Activated CD4-positive, alpha-beta T cell treated with anti-CD3 and anti-CD28 coated beads for 36 hours (primary cell): ENCODE measurements around the gene KRTAP9-2. TPM values are rescaled to one million over a fixed set of nuclear protein-coding genes. Genes with fewer than 3 reads are reported as not detected.
"Not testable (repeated sequence)": the region's sequence is repeated elsewhere in the genome, so short reads cannot be mapped to it uniquely, and the experiment has no call there.

Source experiments
- ATAC-seq: fragments of 200-7000 bp; cut with Tn5 transposase; one replicate; pipeline ENCODE4 v1.10.0; 2021; ENCODE audit warnings: mild to moderate bottlenecking, moderate library complexity
- CTCF ChIA-PET: fragments of 350-600 bp; sonication (Branson Sonifier 250); formaldehyde crosslinking; loops from one replicate; lab custom pipeline; 2021; ENCODE audit warnings: antibody characterized with exemption; lab: Charles Lee
- POLR2A ChIA-PET: fragments of 350-600 bp; sonication (Branson Sonifier 250); formaldehyde crosslinking; loops from one replicate; lab custom pipeline; 2021; ENCODE audit warnings: antibody characterized with exemption, inconsistent platforms; lab: Charles Lee
- DNase-seq: peaks from one replicate; pipeline ENCODE4 v3.0.0-alpha.2; 2020
- H3K27ac Mint-ChIP-seq: one replicate; pipeline ENCODE4 v1.8.0; 2021; ENCODE audit warnings: mixed read lengths
- H3K27me3 Mint-ChIP-seq: one replicate; pipeline ENCODE4 v1.8.0; 2021; ENCODE audit warnings: mixed read lengths
- H3K36me3 Mint-ChIP-seq: one replicate; pipeline ENCODE4 v1.8.0; 2021; ENCODE audit warnings: low read depth, mixed read lengths
- H3K4me1 Mint-ChIP-seq: one replicate; pipeline ENCODE4 v1.8.0; 2021; ENCODE audit warnings: mixed read lengths
- H3K4me3 Mint-ChIP-seq: one replicate; pipeline ENCODE4 v1.8.0; 2021; ENCODE audit warnings: mild to moderate bottlenecking, moderate library complexity, mixed read lengths
- H3K9me3 Mint-ChIP-seq: one replicate; pipeline ENCODE4 v1.8.0; 2021; ENCODE audit warnings: low read depth, mixed read lengths
- intact Hi-C, 2 experiments: fragments of 100-400 bp; cut with DNase I in 1 of 2; cut with micrococcal nuclease in 1 of 2; formaldehyde crosslinking; loops; one replicate each; pipeline versions ENCODE4 v1.14.2 to v1.15.1; 2022 to 2024; cut with DNase I, micrococcal nuclease
- total RNA-seq, 2 experiments: library from RNA; stranded (reverse); gene quantifications; one replicate each; pipeline ENCODE4 v1.2.3, GENCODE V29; 2021

Gene KRTAP9-2
- total RNA-seq, 2 experiments from 2014 or later, result not detected

DNA sequence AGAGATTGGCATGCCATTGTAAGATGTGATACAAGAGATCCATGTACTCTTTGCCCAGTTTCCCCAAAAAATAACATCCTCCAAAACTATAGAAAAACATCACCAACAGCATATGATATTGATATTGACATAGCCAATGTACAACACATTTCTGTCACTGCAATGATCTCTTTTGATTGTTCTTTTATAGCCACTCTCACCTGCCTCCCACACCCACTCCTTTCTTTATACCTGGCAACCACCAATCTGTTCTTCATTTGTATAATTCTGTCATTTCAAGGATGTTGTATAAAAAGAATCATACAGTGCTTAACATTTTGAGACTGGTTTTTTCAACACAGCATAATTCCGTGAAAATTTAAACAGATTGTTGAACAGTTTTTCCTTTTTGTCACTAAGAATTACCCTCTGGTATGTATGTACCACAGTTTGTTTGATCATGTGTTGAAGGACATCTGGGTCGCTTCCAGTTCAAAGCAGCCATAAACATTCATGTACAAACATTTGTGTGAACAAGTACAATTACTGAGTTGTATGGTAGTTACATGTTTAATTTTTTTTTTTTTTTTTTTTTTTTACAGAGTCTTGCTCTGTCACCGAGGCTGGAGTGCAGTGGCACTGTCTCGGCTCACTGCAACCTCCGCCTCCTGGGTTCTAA is 26.9 kb upstream of the KRTAP9-2 start:
- intact Hi-C loops, result no loop called here
- ChIA-PET CTCF (no interaction called here), POLR2A (no interaction called here)
- Mint-ChIP-seq H3K9me3 (peaks cover 5% of the 10 kb centered on the region), H3K4me1 (no peaks in the 10 kb centered on the region), H3K36me3 (no peaks in the 10 kb centered on the region), H3K27me3 (no peaks in the 10 kb centered on the region), H3K27ac (no peak overlapping the region), H3K4me3 (no peak overlapping the region)
- no peak for DNase-seq
- no peak for ATAC-seq

DNA sequence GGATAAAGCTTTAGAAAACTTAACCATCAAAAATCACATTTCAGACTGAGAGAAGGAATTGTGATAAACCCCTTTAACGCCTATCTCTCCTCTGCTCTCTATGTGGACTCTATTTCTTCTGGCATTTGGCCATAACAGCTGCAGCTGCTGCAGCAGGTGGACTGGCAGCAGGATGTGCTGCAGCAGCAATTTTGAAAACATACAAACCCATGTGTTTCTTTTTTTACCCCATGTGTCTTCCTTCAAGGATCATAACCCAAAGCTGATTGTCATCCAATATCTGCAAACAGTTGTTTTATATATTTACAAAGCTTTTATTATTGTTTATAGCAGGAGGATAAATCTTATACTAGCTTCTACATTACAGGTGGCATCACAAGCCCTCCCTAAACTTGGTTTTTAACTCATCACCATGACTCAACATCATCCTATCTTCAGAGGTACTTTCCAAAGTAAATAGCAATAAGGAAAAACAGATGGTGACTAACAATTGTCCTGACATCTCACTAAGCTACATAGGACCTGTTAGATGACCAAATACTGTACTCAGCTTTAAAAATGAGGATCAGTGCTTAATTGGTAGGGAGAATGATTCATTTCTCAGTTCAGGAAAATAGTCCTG is 14.5 kb upstream of the KRTAP9-2 start:
- intact Hi-C loops, result no loop called here
- POLR2A ChIA-PET, result no interaction called here
- Mint-ChIP-seq H3K9me3 (no peaks in the 10 kb centered on the region), H3K36me3 (no peaks in the 10 kb centered on the region), H3K27ac (no peak overlapping the region), H3K27me3 (peaks cover 7% of the 10 kb centered on the region), H3K4me1 (peaks cover 8% of the 10 kb centered on the region), H3K4me3 (no peak overlapping the region)
- ATAC-seq (peak; percentile 57), DNase-seq (no peak)
- CTCF ChIA-PET, result interaction anchor here (0.6 kb wide), 1 partner anchor 396 kb away, joined by 3 read pairs; no protein-coding TSS in a partner anchor

DNA sequence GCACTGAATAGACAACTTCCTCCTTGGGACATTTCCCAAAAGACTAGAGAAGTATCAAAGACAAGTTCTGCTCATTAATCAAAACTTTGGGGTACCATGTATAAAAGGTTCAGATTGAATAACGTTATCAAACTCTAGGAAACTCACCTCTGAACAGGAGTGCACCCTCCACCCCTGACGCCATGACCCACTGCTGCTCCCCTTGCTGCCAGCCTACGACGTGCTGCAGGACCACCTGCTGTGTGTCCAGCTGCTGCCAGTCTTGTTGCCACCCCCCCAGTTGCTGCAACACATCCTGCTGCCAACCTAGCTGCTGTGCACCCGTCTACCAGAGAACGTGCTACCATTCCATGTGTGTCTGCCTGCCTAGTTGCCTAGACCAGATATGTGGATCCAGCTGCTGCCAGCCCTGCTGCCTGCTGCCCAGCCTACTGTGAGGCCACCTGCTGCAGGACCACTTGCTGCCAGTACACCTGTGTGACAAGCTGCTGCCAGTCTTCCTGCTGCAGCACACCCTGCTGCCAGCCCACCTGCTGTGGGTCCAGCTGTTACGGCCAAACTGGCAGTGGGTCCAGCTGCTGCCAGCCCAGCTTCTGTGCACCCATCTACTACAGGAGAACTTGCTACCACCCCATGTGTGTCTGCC is 13.8 kb upstream of the KRTAP9-2 start:
- H3K27ac Mint-ChIP-seq, result no peak overlapping the region
- no peak for DNase-seq
- peaks cover 8% of the 10 kb centered on the region for H3K4me1 Mint-ChIP-seq
- ChIA-PET POLR2A (no interaction called here), CTCF (interaction anchor here (0.6 kb wide), 1 partner anchor 397 kb away, joined by 3 read pairs; no protein-coding TSS in a partner anchor)
- H3K27me3 Mint-ChIP-seq, result peaks cover 7% of the 10 kb centered on the region
- intact Hi-C loops, result no loop called here
- ATAC-seq, result no peak
- H3K4me3 Mint-ChIP-seq, result no peak overlapping the region
- H3K36me3 Mint-ChIP-seq, result no peaks in the 10 kb centered on the region
- H3K9me3 Mint-ChIP-seq, result no peaks in the 10 kb centered on the region

DNA sequence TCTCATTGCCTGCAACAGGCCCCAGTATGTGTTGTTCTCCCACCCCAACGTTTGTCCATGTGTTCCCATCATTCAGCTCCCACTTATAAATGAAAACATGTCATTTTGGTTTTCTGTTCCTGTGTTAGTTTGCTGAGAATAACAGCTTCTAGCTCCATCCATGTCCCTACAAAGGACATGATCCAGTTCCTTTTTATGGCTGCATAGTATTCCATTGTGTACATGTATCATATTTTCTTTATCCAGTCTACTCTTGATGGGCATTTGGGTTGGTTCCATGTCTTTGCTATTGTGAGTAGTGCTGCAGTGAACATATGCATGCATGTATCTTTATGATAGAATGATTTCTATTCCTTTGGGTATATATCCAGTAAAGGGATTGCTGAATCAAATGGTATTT is 10.8 kb upstream of the KRTAP9-2 start:
- intact Hi-C loops, result no loop called here
- peaks cover 4% of the 10 kb centered on the region for H3K9me3 Mint-ChIP-seq
- H3K4me3 Mint-ChIP-seq, result no peak overlapping the region
- no peaks in the 10 kb centered on the region for H3K36me3 Mint-ChIP-seq
- POLR2A ChIA-PET, result no interaction called here
- H3K27me3 Mint-ChIP-seq, result peaks cover 7% of the 10 kb centered on the region
- CTCF ChIA-PET, result interaction anchor here (0.6 kb wide), 1 partner anchor 308 kb away, joined by 3 read pairs; no protein-coding TSS in a partner anchor
- no peak for ATAC-seq
- no peak for DNase-seq
- no peak overlapping the region for H3K27ac Mint-ChIP-seq
- peaks cover 8% of the 10 kb centered on the region for H3K4me1 Mint-ChIP-seq

DNA sequence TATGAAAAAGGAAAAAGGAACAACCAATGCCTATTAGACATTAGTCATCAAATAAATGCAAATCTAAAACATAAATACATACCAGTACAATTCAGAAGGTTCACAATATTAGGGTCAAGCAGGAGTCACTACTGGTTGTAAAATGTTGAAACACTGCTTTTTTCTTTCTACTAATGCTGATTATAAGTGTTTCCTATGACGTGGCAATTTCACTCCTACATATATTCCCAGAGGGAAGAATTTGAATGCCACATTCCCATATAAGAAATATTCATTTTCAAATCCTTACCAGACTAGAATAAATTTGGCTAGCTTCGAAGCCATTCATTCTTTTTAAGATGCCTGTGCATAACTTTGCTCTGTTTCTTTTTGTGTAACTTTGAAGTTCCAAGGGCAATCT is 2.6 kb upstream of the KRTAP9-2 start:
- Mint-ChIP-seq H3K27me3 (no peaks in the 10 kb centered on the region), H3K9me3 (peaks cover 4% of the 10 kb centered on the region), H3K4me3 (no peak overlapping the region), H3K4me1 (no peaks in the 10 kb centered on the region), H3K36me3 (no peaks in the 10 kb centered on the region), H3K27ac (no peak overlapping the region)
- no peak for DNase-seq
- POLR2A ChIA-PET, result no interaction called here
- CTCF ChIA-PET, result no interaction called here
- no peak for ATAC-seq
- intact Hi-C loops, result no loop called here

DNA sequence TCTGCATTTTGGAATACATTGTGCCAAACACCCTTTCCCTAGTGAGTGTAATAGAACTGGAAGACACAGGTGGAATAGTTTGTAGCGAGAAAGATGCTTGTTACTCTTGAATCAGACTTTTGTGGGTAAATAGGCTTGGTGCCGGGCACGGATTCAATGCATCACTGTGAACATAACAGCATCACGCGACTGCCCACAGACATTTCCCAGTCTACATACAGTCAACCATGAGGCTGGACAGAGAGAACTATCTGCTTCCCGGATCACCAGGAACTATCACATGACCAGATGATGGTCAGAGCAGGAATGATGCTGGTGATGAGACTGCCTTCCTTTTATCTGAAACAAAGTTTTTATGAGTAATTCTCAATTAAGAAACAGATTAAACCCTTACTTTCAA is 397 bp upstream of the KRTAP9-2 start:
- intact Hi-C loops, result no loop called here
- ATAC-seq (no peak), DNase-seq (no peak)
- POLR2A ChIA-PET, result no interaction called here
- no peak overlapping the region for H3K27ac Mint-ChIP-seq
- no peaks in the 10 kb centered on the region for H3K36me3 Mint-ChIP-seq
- H3K4me1 Mint-ChIP-seq, result no peaks in the 10 kb centered on the region
- H3K4me3 Mint-ChIP-seq, result no peak overlapping the region
- no peaks in the 10 kb centered on the region for H3K27me3 Mint-ChIP-seq
- H3K9me3 Mint-ChIP-seq, result no peaks in the 10 kb centered on the region
- CTCF ChIA-PET, result interaction anchor here (0.7 kb wide), 1 partner anchor 376 kb away, joined by 3 read pairs; no protein-coding TSS in a partner anchor

DNA sequence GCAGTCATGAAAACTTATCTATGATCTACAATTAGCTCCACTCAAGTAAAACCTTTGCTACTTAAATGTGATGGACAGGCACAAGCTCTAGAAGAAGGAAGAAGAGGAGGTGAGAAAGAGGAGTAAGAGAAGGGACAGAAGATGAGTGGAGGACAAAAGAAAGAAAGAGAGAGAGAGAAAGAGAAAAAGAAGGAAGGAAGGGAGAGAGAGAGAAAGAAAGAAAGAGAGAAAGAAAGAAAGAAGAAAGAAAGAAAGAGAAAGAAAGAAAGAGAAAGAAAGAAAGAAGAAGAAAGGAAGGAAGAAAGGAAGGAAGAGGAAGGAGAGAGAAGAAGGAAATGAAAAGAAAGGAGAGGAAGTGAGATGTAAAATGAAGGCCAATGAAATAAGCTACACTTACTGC is 3.6 kb downstream of the KRTAP9-2 start:
- ATAC-seq, result no peak

DNA sequence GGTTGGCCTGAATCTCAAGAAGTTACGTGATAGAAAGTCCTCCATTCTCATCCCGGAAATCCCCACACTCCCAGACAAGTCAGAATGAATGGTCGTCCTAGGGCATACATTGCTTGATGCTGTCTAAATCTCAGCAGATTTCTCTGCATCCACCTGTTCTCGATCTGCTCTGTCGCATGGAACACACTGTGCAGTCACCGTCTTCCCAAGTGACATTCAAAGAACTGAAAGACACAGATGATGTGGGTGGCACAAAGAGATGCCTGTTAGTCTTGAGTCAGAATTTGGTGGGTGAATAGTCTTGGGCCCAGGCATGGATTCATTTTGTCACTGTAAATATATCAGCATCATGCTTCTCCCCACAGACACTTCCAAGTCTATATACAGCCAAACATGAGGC is 5.3 kb downstream of the KRTAP9-2 start:
- peaks cover 4% of the 10 kb centered on the region for H3K27me3 Mint-ChIP-seq
- H3K9me3 Mint-ChIP-seq, result no peaks in the 10 kb centered on the region
- no peak overlapping the region for H3K27ac Mint-ChIP-seq
- no peaks in the 10 kb centered on the region for H3K4me1 Mint-ChIP-seq
- no peak overlapping the region for H3K4me3 Mint-ChIP-seq
- ATAC-seq (no peak), DNase-seq (no peak)
- POLR2A ChIA-PET, result no interaction called here
- intact Hi-C loops, result no loop called here
- no peaks in the 10 kb centered on the region for H3K36me3 Mint-ChIP-seq
- CTCF ChIA-PET, result no interaction called here

More for the DNA sequence above, 3.6 kb downstream of the KRTAP9-2 start:
- no peak for DNase-seq
- ChIA-PET CTCF (no interaction called here), POLR2A (interaction anchor here (0.6 kb wide), 1 partner anchor 93 kb away, joined by 4 read pairs; no protein-coding TSS in a partner anchor)
- Mint-ChIP-seq H3K27ac (no peak overlapping the region), H3K9me3 (no peaks in the 10 kb centered on the region), H3K27me3 (peaks cover 4% of the 10 kb centered on the region), H3K4me3 (no peak overlapping the region), H3K36me3 (no peaks in the 10 kb centered on the region), H3K4me1 (no peaks in the 10 kb centered on the region)
- intact Hi-C loops, result no loop called here

DNA sequence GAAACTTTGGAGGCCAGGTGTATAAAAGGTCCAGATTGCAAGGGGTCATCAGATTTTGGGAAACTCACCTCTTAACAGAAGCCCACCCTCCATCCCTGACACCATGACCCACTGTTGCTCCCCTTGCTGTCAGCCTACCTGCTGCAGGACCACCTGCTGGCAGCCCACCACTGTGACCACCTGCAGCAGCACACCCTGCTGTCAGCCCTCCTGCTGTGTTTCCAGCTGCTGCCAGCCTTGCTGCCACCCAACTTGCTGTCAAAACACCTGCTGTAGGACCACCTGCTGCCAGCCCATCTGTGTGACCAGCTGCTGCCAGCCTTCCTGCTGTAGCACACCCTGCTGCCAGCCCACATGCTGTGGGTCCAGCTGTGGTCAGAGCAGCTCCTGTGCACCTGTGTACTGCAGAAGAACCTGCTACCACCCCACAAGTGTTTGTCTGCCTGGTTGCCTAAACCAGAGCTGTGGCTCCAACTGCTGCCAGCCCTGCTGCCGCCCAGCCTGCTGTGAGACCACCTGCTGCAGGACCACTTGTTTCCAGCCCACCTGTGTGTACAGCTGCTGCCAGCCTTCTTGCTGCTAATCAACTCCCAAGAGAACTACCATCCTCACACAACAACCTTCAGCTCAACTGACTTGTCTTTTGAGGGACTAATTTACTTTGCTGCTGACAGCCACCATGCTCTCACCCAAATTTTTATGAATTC is 6.1 kb downstream of the KRTAP9-2 start, which contains the start of gene KRTAP9-3:
Gene KRTAP9-3 (plus strand): TSS at position 51 of the 707 bp plus-strand sequence. CDS start 53 bp downstream, at position 104.
- CTCF ChIA-PET, H3K9me3 Mint-ChIP-seq, H3K27me3 Mint-ChIP-seq, H3K4me3 Mint-ChIP-seq, intact Hi-C loops, DNase-seq, H3K4me1 Mint-ChIP-seq, ATAC-seq, POLR2A ChIA-PET, H3K36me3 Mint-ChIP-seq: not testable (repeated sequence)
- H3K27ac Mint-ChIP-seq, result peak within 1 kb of the TSS; percentile 18

DNA sequence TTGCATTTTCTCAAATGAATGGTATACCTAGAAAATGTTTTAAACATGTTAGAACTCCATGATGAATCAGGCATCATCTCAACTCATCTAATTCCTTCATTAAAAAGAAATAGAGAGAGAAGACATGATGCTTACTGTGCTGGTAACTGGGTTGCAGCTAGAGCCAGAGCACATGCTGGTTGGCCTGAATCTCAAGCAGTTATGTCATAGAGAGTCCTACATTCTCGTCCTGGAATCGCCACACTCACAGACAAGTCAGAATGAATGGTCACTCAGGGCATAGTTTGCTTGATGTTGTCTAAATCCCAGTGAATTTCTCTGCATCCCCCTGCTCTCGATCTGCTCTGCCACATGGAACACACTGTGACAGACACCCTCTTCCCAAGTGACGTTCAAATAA is 10.7 kb downstream of the KRTAP9-2 start:
- H3K9me3 Mint-ChIP-seq, H3K4me3 Mint-ChIP-seq, intact Hi-C loops, DNase-seq, H3K4me1 Mint-ChIP-seq, ATAC-seq, POLR2A ChIA-PET, H3K36me3 Mint-ChIP-seq, H3K27ac Mint-ChIP-seq, CTCF ChIA-PET, H3K27me3 Mint-ChIP-seq: not testable (repeated sequence)

DNA sequence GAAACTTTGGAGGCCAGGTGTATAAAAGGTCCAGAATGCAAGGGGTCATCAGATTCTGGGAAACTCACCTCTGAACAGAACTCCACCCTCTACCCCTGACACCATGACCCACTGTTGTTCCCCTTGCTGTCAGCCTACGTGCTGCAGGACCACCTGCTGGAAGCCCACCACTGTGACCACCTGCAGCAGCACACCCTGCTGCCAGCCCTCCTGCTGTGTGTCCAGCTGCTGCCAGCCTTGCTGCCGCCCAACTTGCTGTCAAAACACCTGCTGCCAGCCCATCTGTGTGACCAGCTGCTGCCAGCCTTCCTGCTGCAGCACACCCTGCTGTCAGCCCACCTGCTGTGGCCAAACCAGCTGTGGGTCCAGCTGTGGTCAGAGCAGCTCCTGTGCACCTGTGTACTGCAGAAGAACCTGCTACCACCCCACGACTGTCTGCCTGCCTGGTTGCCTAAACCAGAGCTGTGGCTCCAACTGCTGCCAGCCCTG is 11.5 kb downstream of the KRTAP9-2 start, which contains the start of gene KRTAP9-8:
Gene KRTAP9-8 (plus strand): TSS at position 51 of the 489 bp plus-strand sequence. CDS start 53 bp downstream, at position 104.
- ATAC-seq, DNase-seq, H3K27ac Mint-ChIP-seq, intact Hi-C loops, H3K36me3 Mint-ChIP-seq, CTCF ChIA-PET, H3K4me3 Mint-ChIP-seq, POLR2A ChIA-PET, H3K9me3 Mint-ChIP-seq, H3K4me1 Mint-ChIP-seq, H3K27me3 Mint-ChIP-seq: not testable (repeated sequence)
